CD14-positive monocyte (primary cell): Measurements from ENCODE around the gene PEMT. TPM values are rescaled to one million over a fixed set of nuclear protein-coding genes. Genes with fewer than 3 reads are reported as not detected.
A peak's percentile ranks its signal among the peaks of the same experiment; 100 is the strongest.
"Not testable (repeated sequence)": the region's sequence is repeated elsewhere in the genome, so short reads cannot be mapped to it uniquely, and the experiment has no call there.

Experiments
- DNase-seq, 3 donors: peaks; one replicate each; pipeline ENCODE4 v3.0.0-alpha.2; 2011 to 2022
- H2AFZ ChIP-seq: 2 replicates; pipeline ENCODE4 v1.6.0; 2012; ENCODE audit warnings: mild to moderate bottlenecking, low read depth, low read length, inconsistent platforms; ENCODE audit not compliant: insufficient read depth, poor library complexity, severe bottlenecking
- H3K27ac ChIP-seq, 2 donors: 1 replicate in 1 of 2; 2 replicates in 1 of 2; pipeline ENCODE4 v1.5.1; 2012 to 2013; ENCODE audit warnings: low read length in 2 of 2, control low read depth in 1 of 2, inconsistent platforms in 1 of 2, low read depth in 1 of 2, mild to moderate bottlenecking in 1 of 2
- H3K27me3 ChIP-seq, 2 donors: one replicate each; pipeline versions ENCODE4 v1.6.0 to v1.6.1; 2011 to 2013; ENCODE audit warnings: low read length in 2 of 2; ENCODE audit not compliant: control insufficient read depth in 2 of 2, insufficient read depth in 2 of 2
- H3K36me3 ChIP-seq, 2 donors: replicated peaks in 1 of 2; 1 replicate in 1 of 2; 2 replicates in 1 of 2; pipeline versions ENCODE4 v1.5.1 to v1.6.1; 2012 to 2013; ENCODE audit warnings: low read length in 2 of 2, control low read depth in 1 of 2, inconsistent platforms in 1 of 2, mild to moderate bottlenecking in 1 of 2; ENCODE audit not compliant: insufficient read depth in 2 of 2, control insufficient read depth in 1 of 2
- H3K4me1 ChIP-seq, 2 donors: 1 replicate in 1 of 2; 2 replicates in 1 of 2; pipeline versions ENCODE4 v1.5.1 to v1.6.1; 2012 to 2013; ENCODE audit warnings: low read length in 2 of 2, control low read depth in 1 of 2, inconsistent platforms in 1 of 2, mild to moderate bottlenecking in 1 of 2, moderate library complexity in 1 of 2; ENCODE audit not compliant: insufficient read depth in 2 of 2, control insufficient read depth in 1 of 2
- H3K4me2 ChIP-seq: replicated peaks from 2 replicates; pipeline ENCODE3; 2012; ENCODE audit warnings: low read length, moderate library complexity, mild to moderate bottlenecking; ENCODE audit not compliant: poor library complexity, severe bottlenecking; ENCODE audit errors: extremely low read depth
- H3K4me3 ChIP-seq, 3 experiments: fragments of 200-600 bp in 1 of 3; sonication (generic) in 1 of 3; replicated peaks in 1 of 3; 1 replicate in 2 of 3; 2 replicates in 1 of 3; pipeline ENCODE4 v1.5.1; 2011 to 2013; ENCODE audit warnings: low read length in 3 of 3, mild to moderate bottlenecking in 3 of 3, control low read depth in 2 of 3, low read depth in 2 of 3, inconsistent platforms in 1 of 3, moderate library complexity in 1 of 3
- H3K79me2 ChIP-seq: 2 replicates; pipeline ENCODE4 v1.6.0; 2012; ENCODE audit warnings: mild to moderate bottlenecking, control low read depth, inconsistent platforms, low read length, moderate library complexity; ENCODE audit not compliant: insufficient read depth
- H3K9ac ChIP-seq: 2 replicates; pipeline ENCODE4 v1.6.0; 2017; ENCODE audit warnings: low read length, mild to moderate bottlenecking; ENCODE audit not compliant: insufficient read depth, poor library complexity, severe bottlenecking
- H3K9me3 ChIP-seq, 2 donors: replicated peaks in 1 of 2; 1 replicate in 1 of 2; 2 replicates in 1 of 2; pipeline versions ENCODE4 v1.5.1 to v1.6.1; 2012 to 2013; ENCODE audit warnings: low read length in 2 of 2, control low read depth in 1 of 2; ENCODE audit not compliant: control insufficient read depth in 1 of 2, insufficient read depth in 1 of 2
- H4K20me1 ChIP-seq: 2 replicates; pipeline ENCODE4 v1.6.0; 2012; ENCODE audit warnings: mild to moderate bottlenecking, low read length, control low read depth, moderate library complexity; ENCODE audit not compliant: insufficient read depth
- H3K27ac Mint-ChIP-seq, 7 donors: one replicate each; pipeline ENCODE4 v1.8.0; 2020; ENCODE audit warnings: mild to moderate bottlenecking in 7 of 7, mixed read lengths in 7 of 7, moderate library complexity in 6 of 7, inconsistent platforms in 2 of 7
- H3K27me3 Mint-ChIP-seq, 3 donors: one replicate each; pipeline ENCODE4 v1.8.0; 2021 to 2022; ENCODE audit warnings: low read depth in 3 of 3, mild to moderate bottlenecking in 3 of 3, mixed read lengths in 3 of 3, moderate library complexity in 3 of 3, inconsistent platforms in 1 of 3
- H3K36me3 Mint-ChIP-seq, 2 donors: one replicate each; pipeline ENCODE4 v1.8.0; 2020; ENCODE audit warnings: mixed read lengths in 2 of 2, inconsistent platforms in 1 of 2, mild to moderate bottlenecking in 1 of 2
- H3K4me1 Mint-ChIP-seq: one replicate; pipeline ENCODE4 v1.8.0; 2020; ENCODE audit warnings: mild to moderate bottlenecking, mixed read lengths
- H3K4me3 Mint-ChIP-seq, 2 donors: one replicate each; pipeline ENCODE4 v1.8.0; 2020; ENCODE audit warnings: mild to moderate bottlenecking in 2 of 2, mixed read lengths in 2 of 2, moderate library complexity in 1 of 2
- H3K9me3 Mint-ChIP-seq, 7 donors: one replicate each; pipeline ENCODE4 v1.8.0; 2020 to 2022; ENCODE audit warnings: mixed read lengths in 7 of 7, mild to moderate bottlenecking in 6 of 7, moderate library complexity in 6 of 7, inconsistent platforms in 2 of 7
- CTCF ChIP-seq: fragments of 200-600 bp; IDR thresholded peaks from one replicate; pipeline ENCODE4 v1.8.0; 2022; ENCODE audit warnings: antibody characterized with exemption, mild to moderate bottlenecking
- WGBS: methylation state at CpG from one replicate; pipeline ENCODE4 v1.1.5; 2013; ENCODE audit warnings: missing lambda C conversion rate; ENCODE audit not compliant: insufficient coverage; 5-methylcytosine and 5-hydroxymethylcytosine counted together
- intact Hi-C, 2 donors: fragments of 100-400 bp; cut with micrococcal nuclease; formaldehyde crosslinking; loops; one replicate each; pipeline versions ENCODE4 v1.15.0 to v1.15.1; 2023
- polyA plus RNA-seq, 3 donors: library from polyadenylated mRNA; depleted of rRNA in 1 of 3; unstranded in 2 of 3; stranded (reverse) in 1 of 3; fragments of 300-500 nt in 2 of 3; fragments of >200 nt in 1 of 3; fragmentation: Illumina TruSeq in 2 of 3; gene quantifications; 1 replicate in 2 of 3; 2 replicates in 1 of 3; pipeline ENCODE4 v1.2.3, GENCODE V29; 2012 to 2021

The PEMT gene
- polyA plus RNA-seq, 3 donors, result 26.7 to 41.0 (median 38.4) TPM

- H3K4me2 ChIP-seq, result no peak overlapping the region
- no peak overlapping the region for H3K27ac ChIP-seq
- Mint-ChIP-seq H3K4me1 (peaks cover 16% of the 10 kb centered on the region), H3K27ac (no peak overlapping the region), H3K36me3 (peaks cover 63 to 73% of the 10 kb centered on the region in 2 donors), H3K27me3 (peaks cover 25 to 29% (median 28%) of the 10 kb centered on the region in 3 donors), H3K4me3 (no peak overlapping the region), H3K9me3 (peaks cover 0 to 8% (median 4%) of the 10 kb centered on the region in 7 donors)
- H2AFZ ChIP-seq, result no peak overlapping the region
- WGBS, result 90% methylated on average over 10 of the region's 10 CpGs
- no peak for TF ChIP-seq CTCF
- intact Hi-C loops, result no loop called here
- H4K20me1 ChIP-seq, result peaks cover 37% of the 10 kb centered on the region
- no peak overlapping the region for H3K9ac ChIP-seq
- H3K4me1 ChIP-seq, result peaks cover 16 to 18% of the 10 kb centered on the region in 2 donors
- DNase-seq, result no peak
- H3K36me3 ChIP-seq, result peaks cover 34 to 55% of the 10 kb centered on the region in 2 donors
- no peak overlapping the region for H3K4me3 ChIP-seq
- H3K27me3 ChIP-seq, result peaks cover 6 to 24% of the 10 kb centered on the region in 2 donors
- H3K79me2 ChIP-seq, result no peaks in the 10 kb centered on the region
- no peaks in the 10 kb centered on the region for H3K9me3 ChIP-seq
Observed at GRCh38 chr17:17491031-17491471, 100.5 kb downstream of the PEMT start.

- Histone ChIP-seq H3K9ac (no peak overlapping the region), H3K36me3 (peaks cover 43 to 78% of the 10 kb centered on the region in 2 donors)
Observed at GRCh38 chr17:17487998-17488397, 103.5 kb downstream of the PEMT start.

GRCh38 chr17:17486416-17486815, 105.1 kb downstream of the PEMT start:
- peaks cover 32 to 74% of the 10 kb centered on the region in 2 donors for H3K36me3 ChIP-seq
- H3K4me3 Mint-ChIP-seq, H3K27ac ChIP-seq, H3K4me2 ChIP-seq, H3K27ac Mint-ChIP-seq, H3K4me3 ChIP-seq, H2AFZ ChIP-seq, H3K9ac ChIP-seq, H3K27me3 Mint-ChIP-seq, H3K9me3 Mint-ChIP-seq, intact Hi-C loops, H3K27me3 ChIP-seq, DNase-seq, H3K9me3 ChIP-seq, H3K4me1 ChIP-seq, H3K4me1 Mint-ChIP-seq: not testable (repeated sequence)
- H3K36me3 Mint-ChIP-seq, result peaks cover 52 to 67% of the 10 kb centered on the region in 2 donors
- H4K20me1 ChIP-seq, result peaks cover 38% of the 10 kb centered on the region
- WGBS, result 98% methylated on average over 21 of the region's 23 CpGs
- peaks cover 39% of the 10 kb centered on the region for H3K79me2 ChIP-seq

More at GRCh38 chr17:17487998-17488397, 103.5 kb downstream of the PEMT start:
- TF ChIP-seq CTCF, result no peak
- H3K27me3 ChIP-seq, result no peaks in the 10 kb centered on the region
- H3K4me1 ChIP-seq, result no peaks in the 10 kb centered on the region
- H3K4me2 ChIP-seq, result no peak overlapping the region
- Mint-ChIP-seq H3K4me3 (no peak overlapping the region), H3K36me3 (peaks cover 61 to 76% of the 10 kb centered on the region in 2 donors), H3K27me3 (peaks cover 0 to 1% (median 0%) of the 10 kb centered on the region in 3 donors), H3K4me1 (peaks cover 3% of the 10 kb centered on the region), H3K9me3 (peaks cover 0 to 2% (median 0%) of the 10 kb centered on the region in 7 donors), H3K27ac (peak overlapping the region in 2 of 7 donors; percentile 16 to 55)
- no peak overlapping the region for H3K4me3 ChIP-seq
- no peaks in the 10 kb centered on the region for H3K9me3 ChIP-seq
- intact Hi-C loops, result no loop called here
- DNase-seq, result no peak
- H3K27ac ChIP-seq, result no peak overlapping the region
- H4K20me1 ChIP-seq, result peaks cover 37% of the 10 kb centered on the region
- H3K79me2 ChIP-seq, result peaks cover 24% of the 10 kb centered on the region
- 100% methylated on average over 2 of the region's 2 CpGs for WGBS
- no peak overlapping the region for H2AFZ ChIP-seq
